Activated CD4-positive, alpha-beta T cell treated with anti-CD3 and anti-CD28 coated beads, Interleukin-2, amount 10 ng/mL, durations not matched to agents 24 days and 14 days (primary cell): Measurements from ENCODE around the gene EIF4ENIF1. TPM values are rescaled to one million over a fixed set of nuclear protein-coding genes. Genes with fewer than 3 reads are reported as not detected.
A peak's percentile ranks its signal among the peaks of the same experiment; 100 is the strongest.
"Not testable (repeated sequence)": the region's sequence is repeated elsewhere in the genome, so short reads cannot be mapped to it uniquely, and the experiment has no call there.

Source experiments
- DNase-seq: peaks from one replicate; pipeline ENCODE4 v3.0.0; 2022
- H3K27ac Mint-ChIP-seq: one replicate; pipeline ENCODE4 v1.8.0; 2022; ENCODE audit warnings: mild to moderate bottlenecking, mixed read lengths
- H3K27me3 Mint-ChIP-seq: one replicate; pipeline ENCODE4 v1.8.0; 2022; ENCODE audit warnings: mixed read lengths
- H3K36me3 Mint-ChIP-seq: one replicate; pipeline ENCODE4 v1.8.0; 2022; ENCODE audit warnings: low read depth, mild to moderate bottlenecking, mixed read lengths
- H3K4me1 Mint-ChIP-seq: one replicate; pipeline ENCODE4 v1.8.0; 2021; ENCODE audit warnings: mixed read lengths
- H3K4me3 Mint-ChIP-seq: one replicate; pipeline ENCODE4 v1.8.0; 2022; ENCODE audit warnings: mild to moderate bottlenecking, moderate library complexity, mixed read lengths
- H3K9me3 Mint-ChIP-seq: one replicate; pipeline ENCODE4 v1.8.0; 2021; ENCODE audit warnings: mixed read lengths
- intact Hi-C: fragments of 100-400 bp; cut with micrococcal nuclease; formaldehyde crosslinking; loops from one replicate; pipeline ENCODE4 v1.15.1; 2023
- total RNA-seq: library from RNA; stranded (reverse); gene quantifications from 2 replicates; pipeline ENCODE4 v1.2.3, GENCODE V29; 2022

The EIF4ENIF1 gene, protein sequence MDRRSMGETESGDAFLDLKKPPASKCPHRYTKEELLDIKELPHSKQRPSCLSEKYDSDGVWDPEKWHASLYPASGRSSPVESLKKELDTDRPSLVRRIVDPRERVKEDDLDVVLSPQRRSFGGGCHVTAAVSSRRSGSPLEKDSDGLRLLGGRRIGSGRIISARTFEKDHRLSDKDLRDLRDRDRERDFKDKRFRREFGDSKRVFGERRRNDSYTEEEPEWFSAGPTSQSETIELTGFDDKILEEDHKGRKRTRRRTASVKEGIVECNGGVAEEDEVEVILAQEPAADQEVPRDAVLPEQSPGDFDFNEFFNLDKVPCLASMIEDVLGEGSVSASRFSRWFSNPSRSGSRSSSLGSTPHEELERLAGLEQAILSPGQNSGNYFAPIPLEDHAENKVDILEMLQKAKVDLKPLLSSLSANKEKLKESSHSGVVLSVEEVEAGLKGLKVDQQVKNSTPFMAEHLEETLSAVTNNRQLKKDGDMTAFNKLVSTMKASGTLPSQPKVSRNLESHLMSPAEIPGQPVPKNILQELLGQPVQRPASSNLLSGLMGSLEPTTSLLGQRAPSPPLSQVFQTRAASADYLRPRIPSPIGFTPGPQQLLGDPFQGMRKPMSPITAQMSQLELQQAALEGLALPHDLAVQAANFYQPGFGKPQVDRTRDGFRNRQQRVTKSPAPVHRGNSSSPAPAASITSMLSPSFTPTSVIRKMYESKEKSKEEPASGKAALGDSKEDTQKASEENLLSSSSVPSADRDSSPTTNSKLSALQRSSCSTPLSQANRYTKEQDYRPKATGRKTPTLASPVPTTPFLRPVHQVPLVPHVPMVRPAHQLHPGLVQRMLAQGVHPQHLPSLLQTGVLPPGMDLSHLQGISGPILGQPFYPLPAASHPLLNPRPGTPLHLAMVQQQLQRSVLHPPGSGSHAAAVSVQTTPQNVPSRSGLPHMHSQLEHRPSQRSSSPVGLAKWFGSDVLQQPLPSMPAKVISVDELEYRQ
- total RNA-seq: 78.1 and 85.6 TPM in 2 replicates

GRCh38 chr22:31489632-31490495 is at the start of gene EIF4ENIF1:
TSS of gene EIF4ENIF1 (minus strand) at chr22:31489842. CDS start at chr22:31488718, 1,124 bp downstream.
- intact Hi-C loops: loop anchor here (1.0 to 10.0 kb wide), 8 partner anchors 7 to 1065 kb away; partner anchors contain the start of genes DRG1, MTFP1 and PIK3IP1
- peak; percentile 95 for DNase-seq
- Mint-ChIP-seq H3K9me3 (no peaks in the 10 kb centered on the region), H3K4me1 (peaks cover 42% of the 10 kb centered on the region), H3K27ac (peak within 1 kb of the TSS; percentile 99), H3K4me3 (peak within 1 kb of the TSS; percentile 90), H3K36me3 (peaks cover 32% of the 10 kb centered on the region), H3K27me3 (no peaks in the 10 kb centered on the region)

- peak; percentile 76 for DNase-seq
- no peaks in the 10 kb centered on the region for H3K27me3 Mint-ChIP-seq
- H3K9me3 Mint-ChIP-seq: peaks cover 4% of the 10 kb centered on the region
- H3K4me3 Mint-ChIP-seq: peak overlapping the region; percentile 78
- intact Hi-C loops: loop anchor here (5.0 kb wide), 2 partner anchors 43 to 247 kb away; partner anchors contain the start of gene PIK3IP1
- H3K27ac Mint-ChIP-seq: peak overlapping the region; percentile 99
- peaks cover 51% of the 10 kb centered on the region for H3K36me3 Mint-ChIP-seq
- peaks cover 39% of the 10 kb centered on the region for H3K4me1 Mint-ChIP-seq
Measured at GRCh38 chr22:31538815-31539214, 49.2 kb upstream of the EIF4ENIF1 start.

DNA sequence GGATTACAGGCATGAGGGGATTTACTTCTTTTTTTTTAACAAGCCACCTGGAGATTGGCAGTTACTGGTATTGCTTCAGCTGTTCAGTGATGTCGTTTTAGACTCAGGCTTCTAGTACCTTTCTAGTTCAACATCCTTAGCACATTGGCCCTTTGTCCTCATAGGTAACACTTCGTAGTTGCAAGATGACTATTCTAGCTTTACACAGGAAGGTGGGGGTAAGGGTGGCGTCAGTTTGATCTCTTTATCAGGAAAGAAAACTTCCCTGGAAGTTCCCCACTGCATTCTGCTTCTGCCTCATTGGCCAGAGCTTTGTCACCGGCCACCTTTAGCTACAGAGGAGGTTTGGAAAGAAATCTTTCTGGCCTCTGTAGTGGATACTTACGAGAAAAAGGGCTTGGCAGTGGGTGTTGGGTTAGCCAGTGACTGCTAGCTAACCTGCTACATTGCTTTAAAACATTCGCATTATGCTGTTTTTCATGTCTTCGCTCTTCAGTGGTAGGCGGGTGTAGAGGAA is 47.4 kb upstream of the EIF4ENIF1 start:
- H3K36me3 Mint-ChIP-seq: peaks cover 61% of the 10 kb centered on the region
- H3K4me3 Mint-ChIP-seq: peak overlapping the region; percentile 76
- H3K27ac Mint-ChIP-seq: peak overlapping the region; percentile 99
- peaks cover 54% of the 10 kb centered on the region for H3K4me1 Mint-ChIP-seq
- DNase-seq: peak; percentile 84
- peaks cover 4% of the 10 kb centered on the region for H3K9me3 Mint-ChIP-seq
- no peaks in the 10 kb centered on the region for H3K27me3 Mint-ChIP-seq
- intact Hi-C loops: loop anchor here (1.0 to 5.0 kb wide), 7 partner anchors 10 to 245 kb away; partner anchors contain the start of genes PIK3IP1 and SFI1

- peak; percentile 64 for DNase-seq
- Mint-ChIP-seq H3K27ac (peak overlapping the region; percentile 83), H3K27me3 (no peaks in the 10 kb centered on the region), H3K4me1 (peaks cover 50% of the 10 kb centered on the region), H3K9me3 (no peaks in the 10 kb centered on the region), H3K36me3 (peaks cover 68% of the 10 kb centered on the region), H3K4me3 (no peak overlapping the region)
- intact Hi-C loops: no loop called here
Measured at GRCh38 chr22:31533374-31533773, 43.7 kb upstream of the EIF4ENIF1 start.

DNA sequence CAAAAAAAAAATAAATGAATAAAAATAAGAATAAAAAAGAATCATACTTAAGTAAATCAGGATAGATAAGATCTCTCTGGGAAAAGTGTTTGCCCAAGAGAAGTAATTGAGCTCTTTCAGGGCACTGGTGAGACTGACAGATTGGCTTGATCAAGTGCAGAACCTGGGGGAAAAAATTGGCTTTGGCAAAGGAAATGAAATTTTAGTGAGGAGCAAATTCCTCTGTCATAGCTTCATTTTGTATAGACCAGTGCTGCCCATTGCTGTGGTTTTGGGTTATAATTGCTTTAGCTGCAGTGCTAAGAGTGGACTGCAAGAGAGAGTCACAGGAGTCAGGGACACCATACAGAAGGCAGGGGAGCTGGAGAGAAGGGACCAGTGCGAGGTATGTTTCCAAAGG is 42.4 kb upstream of the EIF4ENIF1 start:
- DNase-seq: no peak
- Mint-ChIP-seq H3K36me3 (peaks cover 67% of the 10 kb centered on the region), H3K4me3 (no peak overlapping the region), H3K9me3 (no peaks in the 10 kb centered on the region), H3K27ac (peak overlapping the region; percentile 83), H3K4me1 (peaks cover 44% of the 10 kb centered on the region), H3K27me3 (no peaks in the 10 kb centered on the region)
- intact Hi-C loops: no loop called here

DNA sequence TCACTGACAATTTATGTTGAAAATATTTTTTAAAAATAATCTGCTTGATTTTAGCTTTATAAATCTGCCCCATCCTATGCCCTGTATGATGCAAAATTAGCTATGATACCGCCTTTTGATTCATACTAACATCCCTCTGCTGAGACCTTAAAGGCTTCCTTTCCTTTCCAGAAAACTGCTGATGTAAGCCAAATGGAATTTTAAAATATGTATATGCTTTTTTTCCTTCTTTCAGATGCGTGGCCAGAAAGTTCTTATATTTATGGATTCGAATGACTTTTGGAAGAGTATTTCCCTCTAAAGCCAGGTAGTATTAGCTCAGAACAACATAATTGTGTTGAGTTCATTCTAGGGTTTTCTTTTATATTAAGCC is 41.2 kb upstream of the EIF4ENIF1 start:
- peaks cover 48% of the 10 kb centered on the region for H3K4me1 Mint-ChIP-seq
- intact Hi-C loops: no loop called here
- no peak overlapping the region for H3K4me3 Mint-ChIP-seq
- peaks cover 7% of the 10 kb centered on the region for H3K9me3 Mint-ChIP-seq
- peak overlapping the region; percentile 86 for H3K27ac Mint-ChIP-seq
- no peak for DNase-seq
- peaks cover 74% of the 10 kb centered on the region for H3K36me3 Mint-ChIP-seq
- H3K27me3 Mint-ChIP-seq: no peaks in the 10 kb centered on the region

DNA sequence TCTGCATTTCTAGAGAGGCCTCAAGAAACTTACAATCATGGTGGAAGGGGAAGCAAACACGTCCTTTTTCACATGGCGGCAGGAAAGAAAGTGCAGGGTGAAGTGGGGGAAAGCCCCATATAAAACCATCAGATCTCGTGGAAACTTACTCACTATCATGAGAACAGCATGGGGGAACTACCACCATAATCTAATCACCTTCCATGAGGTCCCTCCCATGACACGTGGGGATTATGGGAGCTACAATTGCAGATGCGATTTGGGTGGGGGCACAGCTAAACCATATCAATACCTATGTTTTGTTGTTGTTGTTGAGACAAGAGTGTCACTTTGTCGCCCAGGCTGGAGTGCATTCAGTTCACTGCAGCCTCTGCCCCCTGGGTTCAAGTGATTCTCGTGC is 36.6 kb upstream of the EIF4ENIF1 start:
- H3K4me1 Mint-ChIP-seq: peaks cover 47% of the 10 kb centered on the region
- peak overlapping the region; percentile 96 for H3K27ac Mint-ChIP-seq
- peak overlapping the region; percentile 64 for H3K4me3 Mint-ChIP-seq
- DNase-seq: peak; percentile 73
- intact Hi-C loops: loop anchor here (1.0 kb wide), 3 partner anchors 11 to 37 kb away; partner anchors contain the start of genes EIF4ENIF1 and SFI1
- H3K27me3 Mint-ChIP-seq: no peaks in the 10 kb centered on the region
- H3K9me3 Mint-ChIP-seq: peaks cover 16% of the 10 kb centered on the region
- H3K36me3 Mint-ChIP-seq: peaks cover 76% of the 10 kb centered on the region

DNA sequence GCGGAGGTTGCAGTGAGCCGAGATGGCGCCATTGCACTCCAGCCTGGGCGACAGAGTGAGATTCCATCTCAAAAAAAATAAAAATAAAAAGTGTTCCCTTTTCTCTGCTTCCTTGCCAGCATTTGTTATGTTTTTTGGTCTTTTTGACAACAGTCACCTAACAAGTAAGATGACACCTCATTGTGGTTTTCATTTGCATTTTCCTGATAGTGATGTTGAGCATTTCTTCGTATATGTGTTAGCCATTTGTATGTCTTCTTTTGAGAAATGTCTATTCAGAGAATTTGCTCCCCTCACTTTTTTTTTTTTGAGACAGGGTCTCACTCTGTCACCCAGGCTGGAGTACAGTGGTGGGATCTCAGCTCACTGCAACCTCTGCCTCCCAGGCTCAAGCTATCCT is 34.5 kb upstream of the EIF4ENIF1 start:
- H3K27me3 Mint-ChIP-seq, intact Hi-C loops, DNase-seq: not testable (repeated sequence)
- Mint-ChIP-seq H3K36me3 (peaks cover 68% of the 10 kb centered on the region), H3K27ac (peak overlapping the region; percentile 96), H3K4me3 (peak overlapping the region; percentile 71), H3K9me3 (peaks cover 16% of the 10 kb centered on the region), H3K4me1 (peaks cover 46% of the 10 kb centered on the region)

GRCh38 chr22:31520051-31520450 is 30.4 kb upstream of the EIF4ENIF1 start:
- intact Hi-C loops: no loop called here
- Mint-ChIP-seq H3K36me3 (peaks cover 61% of the 10 kb centered on the region), H3K27ac (peak overlapping the region; percentile 68), H3K27me3 (no peaks in the 10 kb centered on the region), H3K4me1 (peaks cover 34% of the 10 kb centered on the region), H3K4me3 (no peak overlapping the region), H3K9me3 (peaks cover 2% of the 10 kb centered on the region)
- no peak for DNase-seq

- Mint-ChIP-seq H3K4me3 (no peak overlapping the region), H3K36me3 (peaks cover 63% of the 10 kb centered on the region), H3K27ac (no peak overlapping the region), H3K9me3 (peaks cover 5% of the 10 kb centered on the region), H3K27me3 (no peaks in the 10 kb centered on the region), H3K4me1 (peaks cover 25% of the 10 kb centered on the region)
- DNase-seq: no peak
- intact Hi-C loops: no loop called here
Measured at GRCh38 chr22:31509061-31509762, 19.6 kb upstream of the EIF4ENIF1 start.

DNA sequence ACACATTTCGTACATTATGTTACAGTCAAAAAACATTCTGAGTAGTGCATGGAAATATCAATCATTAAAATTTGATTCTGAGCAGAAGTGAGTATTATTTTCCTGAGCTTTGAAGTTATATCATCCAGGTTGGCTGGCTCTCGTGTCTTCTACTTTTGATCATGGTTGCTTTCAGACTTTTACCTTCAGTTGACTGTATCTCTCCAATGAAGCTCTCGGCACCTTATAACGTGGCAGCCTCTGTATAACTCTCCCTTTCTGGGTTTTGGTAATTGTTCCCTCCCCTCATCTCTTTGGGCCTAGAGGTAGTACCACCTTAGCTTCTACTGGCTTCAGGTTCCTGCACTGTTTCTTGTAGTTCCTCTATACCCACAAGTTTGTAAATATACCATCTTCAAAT is 18.9 kb upstream of the EIF4ENIF1 start:
- H3K27ac Mint-ChIP-seq: no peak overlapping the region
- DNase-seq: no peak
- peaks cover 66% of the 10 kb centered on the region for H3K36me3 Mint-ChIP-seq
- intact Hi-C loops: no loop called here
- H3K4me3 Mint-ChIP-seq: no peak overlapping the region
- H3K27me3 Mint-ChIP-seq: no peaks in the 10 kb centered on the region
- peaks cover 28% of the 10 kb centered on the region for H3K4me1 Mint-ChIP-seq
- peaks cover 5% of the 10 kb centered on the region for H3K9me3 Mint-ChIP-seq

GRCh38 chr22:31507517-31507916 is 17.9 kb upstream of the EIF4ENIF1 start:
- DNase-seq, H3K27me3 Mint-ChIP-seq, H3K4me3 Mint-ChIP-seq, intact Hi-C loops, H3K9me3 Mint-ChIP-seq: not testable (repeated sequence)
- Mint-ChIP-seq H3K4me1 (peaks cover 30% of the 10 kb centered on the region), H3K36me3 (peaks cover 66% of the 10 kb centered on the region), H3K27ac (peak overlapping the region; percentile 45)
